Stomach (tissue), 9 donors: ENCODE measurements around the gene HOXD13. TPM values are rescaled to one million over a fixed set of nuclear protein-coding genes. Genes with fewer than 3 reads are reported as not detected.

ENCODE experiments used
- DNase-seq, 2 donors: peaks; one replicate each; pipeline versions ENCODE4 v3.0.0 to v3.0.0-alpha.2; 2013 to 2019
- H3K27ac ChIP-seq, 5 donors: fragments of 200-600 bp in 4 of 5; sonication (generic) in 4 of 5; one replicate each; pipeline ENCODE4 v1.5.1; 2013 to 2019; ENCODE audit warnings: mild to moderate bottlenecking in 1 of 5, moderate library complexity in 1 of 5
- H3K27me3 ChIP-seq, 3 donors: fragments of 200-600 bp; sonication (generic); one replicate each; pipeline ENCODE4 v1.5.1; 2017 to 2019; ENCODE audit warnings: mixed run types in 1 of 3
- H3K36me3 ChIP-seq, 4 donors: fragments of 200-600 bp; sonication (generic); 1 replicate in 3 of 4; 2 replicates in 1 of 4; pipeline ENCODE4 v1.5.1; 2016 to 2019
- H3K4me1 ChIP-seq, 4 donors: fragments of 200-600 bp; sonication (generic); one replicate each; pipeline ENCODE4 v1.5.1; 2016 to 2019
- H3K4me3 ChIP-seq, 4 donors: fragments of 200-600 bp; sonication (generic) in 3 of 4; one replicate each; pipeline ENCODE4 v1.5.1; 2016 to 2019; ENCODE audit warnings: mild to moderate bottlenecking in 1 of 4
- H3K9me3 ChIP-seq, 4 donors: fragments of 200-600 bp; sonication (generic); one replicate each; pipeline ENCODE4 v1.5.1; 2016 to 2019
- CTCF ChIP-seq, 7 experiments: fragments of 450-650 bp in 4 of 7; fragments of 200-600 bp in 3 of 7; sonication (generic) in 3 of 7; IDR thresholded peaks; one replicate each; pipeline ENCODE4 v1.5.1; 2016 to 2019; ENCODE audit warnings: antibody characterized with exemption in 7 of 7, control low read depth in 2 of 7, mild to moderate bottlenecking in 1 of 7
- EP300 ChIP-seq: sonication (generic); formaldehyde crosslinking; IDR thresholded peaks from one replicate; pipeline ENCODE4 v1.6.1; 2017; ENCODE audit warnings: antibody characterized with exemption
- POLR2A ChIP-seq, 4 donors: fragments of 450-650 bp; IDR thresholded peaks; one replicate each; pipeline ENCODE4 v1.6.1; 2016; ENCODE audit warnings: antibody characterized with exemption in 4 of 4, control low read depth in 2 of 4, mild to moderate bottlenecking in 1 of 4, moderate library complexity in 1 of 4
- POLR2AphosphoS5 ChIP-seq, 3 donors: sonication (generic); formaldehyde crosslinking; IDR thresholded peaks; one replicate each; pipeline ENCODE4 v1.6.1; 2016; ENCODE audit warnings: antibody characterized with exemption in 3 of 3
- WGBS, 5 donors: extraction: QIAGEN DNeasy Blood & Tissue Kit in 3 of 5; methylation state at CpG; one replicate each; pipeline versions ENCODE4 v1.1.5 to v1.1.7; 2013 to 2018; 5-methylcytosine and 5-hydroxymethylcytosine counted together
- intact Hi-C: fragments of 100-400 bp; cut with DNase I; formaldehyde crosslinking; loops from one replicate; pipeline ENCODE4 v1.15.1; 2023; ENCODE audit warnings: low total_unique reads
- polyA plus RNA-seq, 3 donors: library from polyadenylated mRNA; stranded (reverse); fragments of 200-250 nt; gene quantifications; one replicate each; pipeline ENCODE4 v1.2.3, GENCODE V29; 2013
- total RNA-seq, 5 donors: library from RNA; depleted of rRNA; stranded (reverse); fragments of >200 nt; gene quantifications; one replicate each; pipeline versions ENCODE4 v1.1.0 to v1.2.3, GENCODE V29; 2014 to 2016
- donor health status: healthy with polysubstance abuse.
- donor health status: Bipolar disorder and iron deficiency.
- donor health status: healthy.

The HOXD13 gene
- total and polyA plus RNA-seq, 8 donors: not detected

DNA sequence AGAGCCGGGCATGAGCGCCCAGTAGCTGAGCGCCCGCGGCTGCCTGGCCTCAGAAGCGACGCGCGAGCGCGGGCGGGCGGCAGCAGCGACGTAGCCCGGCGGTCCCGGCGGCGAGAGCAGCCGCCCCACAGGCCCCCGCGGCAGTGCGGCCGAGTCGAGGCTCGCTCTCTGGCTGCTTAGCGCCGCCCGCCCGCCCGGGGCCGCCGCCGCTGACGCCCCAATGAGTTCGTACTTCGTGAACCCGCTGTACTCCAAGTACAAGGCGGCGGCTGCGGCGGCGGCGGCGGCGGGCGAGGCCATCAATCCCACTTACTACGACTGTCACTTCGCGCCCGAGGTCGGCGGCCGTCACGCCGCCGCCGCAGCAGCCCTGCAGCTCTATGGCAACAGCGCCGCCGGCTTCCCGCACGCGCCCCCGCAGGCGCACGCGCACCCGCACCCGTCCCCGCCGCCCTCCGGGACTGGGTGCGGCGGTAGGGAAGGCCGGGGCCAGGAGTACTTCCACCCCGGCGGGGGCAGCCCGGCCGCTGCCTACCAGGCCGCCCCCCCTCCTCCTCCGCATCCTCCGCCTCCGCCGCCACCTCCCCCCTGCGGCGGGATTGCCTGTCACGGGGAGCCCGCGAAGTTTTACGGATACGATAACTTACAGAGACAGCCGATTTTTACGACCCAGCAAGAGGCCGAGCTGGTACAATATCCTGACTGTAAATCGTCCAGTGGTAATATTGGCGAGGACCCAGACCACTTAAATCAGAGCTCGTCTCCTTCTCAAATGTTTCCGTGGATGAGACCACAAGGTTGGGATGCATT, 37.8 kb downstream of the HOXD13 start:
- intact Hi-C loops: no loop called here
- no peaks in the 10 kb centered on the region for H3K36me3 ChIP-seq
- H3K4me1 ChIP-seq: peaks cover 16 to 45% (median 31%) of the 10 kb centered on the region in 4 donors
- H3K9me3 ChIP-seq: peaks cover 0 to 25% (median 2%) of the 10 kb centered on the region in 4 donors
- no peak for TF ChIP-seq EP300
- TF ChIP-seq CTCF (IDR thresholded peaks at IDR 0.05): no peak
- no peak for TF ChIP-seq POLR2AphosphoS5 (IDR thresholded peaks at IDR 0.05)
- WGBS, 5 donors: 2 to 9% (median 8%) methylated on average over 26 to 100 of the region's 100 CpGs
- H3K4me3 ChIP-seq: peak overlapping the region; percentile 35 to 49 (median 46)
- DNase-seq: peak in 1 of 2 donors; percentile 74
- H3K27ac ChIP-seq: peak overlapping the region; percentile 42 to 80 (median 75)
- peaks cover 52 to 100% (median 93%) of the 10 kb centered on the region in 3 donors for H3K27me3 ChIP-seq

DNA sequence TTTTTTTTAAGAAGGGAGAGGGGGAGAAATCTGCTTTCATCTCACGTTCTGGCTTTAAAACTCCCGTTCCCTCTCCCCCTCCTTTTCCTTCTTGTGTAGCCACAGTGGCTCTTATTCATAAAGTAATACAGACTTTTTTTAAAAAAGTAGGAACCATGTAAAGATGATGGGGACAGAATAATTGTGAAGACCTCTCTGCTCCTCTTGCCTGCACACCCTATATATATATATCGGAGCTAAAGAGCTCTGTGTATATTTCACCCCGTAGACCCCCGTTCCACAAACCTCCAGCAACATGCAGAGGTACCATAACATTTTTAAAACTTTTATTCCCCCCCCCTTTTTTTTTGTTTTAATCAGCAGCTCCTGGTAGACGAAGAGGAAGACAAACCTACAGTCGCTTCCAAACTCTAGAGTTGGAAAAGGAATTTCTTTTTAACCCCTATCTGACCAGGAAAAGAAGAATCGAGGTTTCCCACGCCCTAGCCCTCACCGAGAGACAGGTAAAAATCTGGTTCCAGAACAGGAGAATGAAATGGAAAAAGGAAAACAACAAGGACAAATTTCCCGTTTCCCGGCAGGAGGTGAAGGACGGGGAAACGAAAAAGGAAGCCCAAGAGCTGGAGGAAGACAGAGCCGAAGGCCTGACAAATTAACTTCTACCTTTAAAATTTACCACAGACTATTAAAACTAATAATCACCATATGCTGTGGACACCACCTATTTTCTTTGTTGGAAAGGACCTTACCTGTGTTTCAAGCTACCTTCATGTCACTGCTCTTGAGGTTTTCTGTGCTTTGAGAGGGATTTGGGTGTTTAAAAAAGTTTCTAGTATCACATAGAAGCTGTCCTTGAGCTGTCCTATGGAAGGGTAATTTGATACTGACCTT, 38.7 kb downstream of the HOXD13 start:
- H3K36me3 ChIP-seq: no peaks in the 10 kb centered on the region
- H3K4me3 ChIP-seq: peak overlapping the region; percentile 35 to 46 (median 40)
- H3K27ac ChIP-seq: peak overlapping the region in 4 of 5 donors; percentile 42 to 80 (median 76)
- H3K27me3 ChIP-seq: peaks cover 52 to 100% (median 93%) of the 10 kb centered on the region in 3 donors
- WGBS, 5 donors: 12 to 16% (median 14%) methylated on average over 15 of the region's 15 CpGs
- TF ChIP-seq POLR2A (IDR thresholded peaks at IDR 0.05) (no peak), POLR2AphosphoS5 (IDR thresholded peaks at IDR 0.05) (no peak), CTCF (IDR thresholded peaks at IDR 0.05) (no peak), EP300 (no peak)
- peaks cover 16 to 53% (median 35%) of the 10 kb centered on the region in 4 donors for H3K4me1 ChIP-seq
- DNase-seq: no peak
- peaks cover 0 to 25% (median 2%) of the 10 kb centered on the region in 4 donors for H3K9me3 ChIP-seq
- intact Hi-C loops: no loop called here

GRCh38 chr2:176131848-176132158, 39.3 kb downstream of the HOXD13 start:
- Histone ChIP-seq H3K9me3 (peaks cover 0 to 25% (median 2%) of the 10 kb centered on the region in 4 donors), H3K4me1 (peaks cover 18 to 59% (median 41%) of the 10 kb centered on the region in 4 donors), H3K4me3 (peak overlapping the region in 1 of 4 donors; percentile 35), H3K27me3 (peaks cover 56 to 100% (median 93%) of the 10 kb centered on the region in 3 donors), H3K27ac (peak overlapping the region in 1 of 5 donors; percentile 75), H3K36me3 (no peaks in the 10 kb centered on the region)
- no peak for TF ChIP-seq CTCF (IDR thresholded peaks at IDR 0.05)
- no peak for TF ChIP-seq EP300
- no peak for TF ChIP-seq POLR2A (IDR thresholded peaks at IDR 0.05)
- TF ChIP-seq POLR2AphosphoS5 (IDR thresholded peaks at IDR 0.05): no peak
- intact Hi-C loops: no loop called here
- DNase-seq: no peak
- WGBS, 5 donors: 18 to 28% (median 21%) methylated on average over 4 of the region's 4 CpGs
